Activated CD8-positive, alpha-beta memory T cell treated with anti-CD3 and anti-CD28 coated beads for 24 hours (primary cell): Measurements from ENCODE around the gene FLNC.

Experiments used
- DNase-seq: peaks from one replicate; pipeline ENCODE4 v3.0.0-alpha.2; 2020

The FLNC gene

GRCh38 chr7:128881458-128882125, 51.4 kb downstream of the FLNC start:
- DNase-seq, result no peak

- no peak for DNase-seq
These were observed 51.9 kb downstream of the FLNC start for GRCh38 chr7:128882134-128882533.

GRCh38 chr7:128883622-128884448, 53.6 kb downstream of the FLNC start:
- peak; percentile 97 for DNase-seq

GRCh38 chr7:128884561-128885369, 54.6 kb downstream of the FLNC start:
- DNase-seq, result no peak

- DNase-seq, result no peak
These were observed 55.4 kb downstream of the FLNC start for GRCh38 chr7:128885370-128886187.

- DNase-seq, result no peak
These were observed 56.4 kb downstream of the FLNC start for GRCh38 chr7:128886391-128887168.

GRCh38 chr7:128887169-128888038, 57.2 kb downstream of the FLNC start:
- no peak for DNase-seq

GRCh38 chr7:128888039-128888755, 58.0 kb downstream of the FLNC start:
- no peak for DNase-seq

GRCh38 chr7:128888756-128889095, 58.5 kb downstream of the FLNC start:
- no peak for DNase-seq

GRCh38 chr7:128889121-128889520, 58.9 kb downstream of the FLNC start:
- DNase-seq, result no peak

- no peak for DNase-seq
These were observed 60.3 kb downstream of the FLNC start for GRCh38 chr7:128890306-128891109.

- no peak for DNase-seq
These were observed 61.1 kb downstream of the FLNC start for GRCh38 chr7:128891110-128891941.

GRCh38 chr7:128891942-128892269, 61.7 kb downstream of the FLNC start:
- no peak for DNase-seq

GRCh38 chr7:128892521-128893250, 62.5 kb downstream of the FLNC start:
- DNase-seq, result no peak

GRCh38 chr7:128893251-128894100, 63.3 kb downstream of the FLNC start:
- DNase-seq, result no peak

GRCh38 chr7:128894101-128894440, 63.9 kb downstream of the FLNC start:
- no peak for DNase-seq

- DNase-seq, result no peak
These were observed 65.1 kb downstream of the FLNC start for GRCh38 chr7:128895320-128895719.
